GM12872 (cell line): ENCODE data around the gene ZCCHC24.

Experiments
- TF ChIP-seq, protein P1 (sequence below): IDR thresholded peaks from 3 replicates; pipeline ENCODE4 v1.5.1; 2011; ENCODE audit warnings: low read depth, mild to moderate bottlenecking, low read length, moderate library complexity; ENCODE audit not compliant: insufficient read depth

The ZCCHC24 gene

GRCh38 chr10:79444199-79445119 lies 965 bp downstream of the ZCCHC24 start:
- TF ChIP-seq, protein P1, sequence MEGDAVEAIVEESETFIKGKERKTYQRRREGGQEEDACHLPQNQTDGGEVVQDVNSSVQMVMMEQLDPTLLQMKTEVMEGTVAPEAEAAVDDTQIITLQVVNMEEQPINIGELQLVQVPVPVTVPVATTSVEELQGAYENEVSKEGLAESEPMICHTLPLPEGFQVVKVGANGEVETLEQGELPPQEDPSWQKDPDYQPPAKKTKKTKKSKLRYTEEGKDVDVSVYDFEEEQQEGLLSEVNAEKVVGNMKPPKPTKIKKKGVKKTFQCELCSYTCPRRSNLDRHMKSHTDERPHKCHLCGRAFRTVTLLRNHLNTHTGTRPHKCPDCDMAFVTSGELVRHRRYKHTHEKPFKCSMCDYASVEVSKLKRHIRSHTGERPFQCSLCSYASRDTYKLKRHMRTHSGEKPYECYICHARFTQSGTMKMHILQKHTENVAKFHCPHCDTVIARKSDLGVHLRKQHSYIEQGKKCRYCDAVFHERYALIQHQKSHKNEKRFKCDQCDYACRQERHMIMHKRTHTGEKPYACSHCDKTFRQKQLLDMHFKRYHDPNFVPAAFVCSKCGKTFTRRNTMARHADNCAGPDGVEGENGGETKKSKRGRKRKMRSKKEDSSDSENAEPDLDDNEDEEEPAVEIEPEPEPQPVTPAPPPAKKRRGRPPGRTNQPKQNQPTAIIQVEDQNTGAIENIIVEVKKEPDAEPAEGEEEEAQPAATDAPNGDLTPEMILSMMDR = no peak

DNA sequence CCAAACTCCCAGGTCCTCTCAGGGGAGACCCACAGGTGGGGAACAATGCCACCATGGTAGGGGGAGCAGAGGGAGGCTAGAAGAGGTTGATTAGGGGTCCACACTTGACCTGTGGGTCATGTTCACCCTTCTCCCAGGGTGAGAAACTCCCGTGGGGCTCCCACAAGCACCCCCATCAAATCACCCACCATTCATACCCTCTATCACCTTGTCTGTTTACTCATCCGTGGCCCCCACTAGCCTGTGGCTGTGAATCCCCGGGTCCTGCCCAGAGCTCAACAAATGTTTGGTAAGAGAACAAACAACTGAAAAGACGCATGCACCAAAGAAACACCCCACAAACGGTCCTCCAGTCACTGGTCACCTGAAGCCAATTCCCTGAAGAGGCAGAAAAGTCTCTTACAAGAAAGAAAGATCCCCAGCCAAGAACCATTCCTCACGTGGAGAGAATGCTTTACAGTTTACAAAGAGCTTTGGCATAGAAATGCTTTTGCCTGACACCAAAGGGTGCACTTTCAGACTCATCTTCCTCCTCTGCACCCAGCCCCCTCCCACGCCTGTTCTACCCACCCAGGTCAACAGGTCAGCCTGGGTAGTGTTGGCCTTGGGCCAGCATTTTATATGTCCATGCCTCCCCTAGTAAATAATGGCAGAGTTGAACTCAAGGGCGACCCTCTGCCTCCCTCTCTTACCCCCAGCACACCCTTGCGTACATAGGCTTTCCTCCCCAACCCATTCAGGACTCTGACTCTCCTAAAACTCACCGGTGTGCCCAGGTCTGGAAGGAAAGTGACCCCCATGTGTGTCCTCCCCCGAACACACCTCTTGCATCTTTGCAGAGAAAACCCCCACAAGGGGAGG lies 1.9 kb downstream of the ZCCHC24 start:
- TF ChIP-seq, protein P1 = no peak

GRCh38 chr10:79442171-79443040 lies 3.0 kb downstream of the ZCCHC24 start:
- TF ChIP-seq, protein P1 = no peak

- TF ChIP-seq, protein P1 = no peak
Observed at GRCh38 chr10:79441433-79441832, 4.0 kb downstream of the ZCCHC24 start.

DNA sequence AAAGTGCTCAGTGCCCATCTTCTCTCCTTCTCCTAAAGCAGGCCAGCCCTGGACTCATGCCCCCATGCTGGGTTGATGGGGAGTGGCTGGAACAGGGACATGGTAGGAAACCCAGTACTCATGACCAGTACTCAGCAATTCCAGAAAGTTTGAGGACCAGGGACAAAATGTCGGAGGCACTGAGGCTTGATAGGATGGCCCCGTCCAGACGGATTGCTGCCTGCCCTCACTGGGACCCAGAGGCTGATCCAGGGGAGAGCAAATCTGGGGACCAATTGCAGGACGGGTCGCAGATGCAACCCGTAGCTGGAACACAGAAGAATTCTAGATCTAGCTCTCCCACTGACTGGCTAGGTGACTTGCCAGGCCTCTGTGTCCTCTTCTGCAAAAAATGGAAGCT lies 5.1 kb downstream of the ZCCHC24 start:
- TF ChIP-seq, protein P1 = no peak

GRCh38 chr10:79438699-79439085 lies 6.7 kb downstream of the ZCCHC24 start:
- TF ChIP-seq, protein P1 = no peak
